Activated CD4-positive, alpha-beta T cell treated with anti-CD3 and anti-CD28 coated beads, Interleukin-2, amount 50 U/mL, for 48 hours (primary cell): ENCODE data around the gene PHACTR1.
A peak's percentile ranks its signal among the peaks of the same experiment; 100 is the strongest.

Experiments used
- DNase-seq, 2 experiments: peaks; one replicate each; pipeline ENCODE4 v3.0.0-alpha.2; 2020

PHACTR1 gene

GRCh38 chr6:13248584-13248985 lies 532.0 kb downstream of the PHACTR1 start:
- no peak for DNase-seq

- DNase-seq = no peak
These were observed 532.4 kb downstream of the PHACTR1 start for GRCh38 chr6:13248994-13249393.

- no peak for DNase-seq
These were observed 533.2 kb downstream of the PHACTR1 start for GRCh38 chr6:13249817-13250216.

- DNase-seq = no peak
These were observed 534.1 kb downstream of the PHACTR1 start for GRCh38 chr6:13250703-13251102.

GRCh38 chr6:13251242-13251641 lies 534.7 kb downstream of the PHACTR1 start:
- DNase-seq = no peak

- no peak for DNase-seq
These were observed 536.2 kb downstream of the PHACTR1 start for GRCh38 chr6:13252790-13253189.

GRCh38 chr6:13253272-13253671 lies 536.7 kb downstream of the PHACTR1 start:
- no peak for DNase-seq

- DNase-seq = no peak
These were observed 539.9 kb downstream of the PHACTR1 start for GRCh38 chr6:13256266-13257001.

- DNase-seq = no peak
These were observed 542.8 kb downstream of the PHACTR1 start for GRCh38 chr6:13259393-13259792.

GRCh38 chr6:13260101-13260598 lies 543.6 kb downstream of the PHACTR1 start:
- DNase-seq = no peak

GRCh38 chr6:13260831-13261230 lies 544.3 kb downstream of the PHACTR1 start:
- no peak for DNase-seq

- no peak for DNase-seq
These were observed 545.0 kb downstream of the PHACTR1 start for GRCh38 chr6:13261464-13261994.

GRCh38 chr6:13262302-13263230 lies 546.0 kb downstream of the PHACTR1 start:
- DNase-seq = no peak

GRCh38 chr6:13263669-13264068 lies 547.1 kb downstream of the PHACTR1 start:
- no peak for DNase-seq

- DNase-seq = no peak
These were observed 550.6 kb downstream of the PHACTR1 start for GRCh38 chr6:13267142-13267651.

- DNase-seq = no peak
These were observed 552.4 kb downstream of the PHACTR1 start for GRCh38 chr6:13268913-13269518.

GRCh38 chr6:13272131-13273046 lies 555.8 kb downstream of the PHACTR1 start:
- DNase-seq = no peak

- DNase-seq = no peak
These were observed 556.8 kb downstream of the PHACTR1 start for GRCh38 chr6:13273202-13273930.

GRCh38 chr6:13273931-13274706 lies 557.6 kb downstream of the PHACTR1 start:
- peak; percentile 56 to 66 for DNase-seq
